ENCODE measurements around the gene NOXA1. TPM values are rescaled to one million over a fixed set of nuclear protein-coding genes. Genes with fewer than 3 reads are reported as not detected.
"Not testable (repeated sequence)": the region's sequence is repeated elsewhere in the genome, so short reads cannot be mapped to it uniquely, and the experiment has no call there.

NOXA1 gene
- total RNA-seq, 1 donor from 2014 or later, result 0.49 TPM

GRCh38 chr9:137462396-137462985 lies 39.3 kb downstream of the NOXA1 start:
- H3K27ac Mint-ChIP-seq, result no peak overlapping the region
- intact Hi-C loops (cut with micrococcal nuclease), result no loop called here
- peak overlapping the region; percentile 30 for H3K4me3 Mint-ChIP-seq
- H3K9me3 Mint-ChIP-seq, result no peaks in the 10 kb centered on the region
- no peaks in the 10 kb centered on the region for H3K4me1 Mint-ChIP-seq (ENCODE audit: low read depth)
- no peak for DNase-seq (ENCODE audit: low spot score)
- H3K27me3 Mint-ChIP-seq (ENCODE audit: insufficient read depth), result no peaks in the 10 kb centered on the region
- H3K36me3 Mint-ChIP-seq (ENCODE audit: low read depth), result no peaks in the 10 kb centered on the region

GRCh38 chr9:137462986-137463930 lies 40.1 kb downstream of the NOXA1 start:
- Mint-ChIP-seq H3K4me3 (peak overlapping the region; percentile 30), H3K4me1 (ENCODE audit: low read depth) (no peaks in the 10 kb centered on the region), H3K27ac (no peak overlapping the region), H3K9me3 (no peaks in the 10 kb centered on the region), H3K36me3 (ENCODE audit: low read depth) (no peaks in the 10 kb centered on the region), H3K27me3 (ENCODE audit: insufficient read depth) (no peaks in the 10 kb centered on the region)
- intact Hi-C loops (cut with micrococcal nuclease), result no loop called here
- no peak for DNase-seq (ENCODE audit: low spot score)

GRCh38 chr9:137463931-137464290 lies 40.7 kb downstream of the NOXA1 start:
- H3K36me3 Mint-ChIP-seq (ENCODE audit: low read depth), result no peaks in the 10 kb centered on the region

GRCh38 chr9:137464291-137464999 lies 41.3 kb downstream of the NOXA1 start:
- Mint-ChIP-seq H3K27me3 (ENCODE audit: insufficient read depth) (no peaks in the 10 kb centered on the region), H3K36me3 (ENCODE audit: low read depth) (no peaks in the 10 kb centered on the region), H3K27ac (no peak overlapping the region), H3K9me3 (no peaks in the 10 kb centered on the region), H3K4me3 (no peak overlapping the region), H3K4me1 (ENCODE audit: low read depth) (no peaks in the 10 kb centered on the region)
- intact Hi-C loops (cut with micrococcal nuclease), result no loop called here
- no peak for DNase-seq (ENCODE audit: low spot score)

More at GRCh38 chr9:137463931-137464290, 40.7 kb downstream of the NOXA1 start:
- H3K4me1 Mint-ChIP-seq (ENCODE audit: low read depth), result no peaks in the 10 kb centered on the region
- no peak overlapping the region for H3K4me3 Mint-ChIP-seq
- no peak overlapping the region for H3K27ac Mint-ChIP-seq
- no peaks in the 10 kb centered on the region for H3K27me3 Mint-ChIP-seq (ENCODE audit: insufficient read depth)
- DNase-seq (ENCODE audit: low spot score), result no peak
- intact Hi-C loops (cut with micrococcal nuclease), result no loop called here
- H3K9me3 Mint-ChIP-seq, result no peaks in the 10 kb centered on the region

- no peak for DNase-seq (ENCODE audit: low spot score)
- Mint-ChIP-seq H3K4me1 (ENCODE audit: low read depth) (no peaks in the 10 kb centered on the region), H3K9me3 (no peaks in the 10 kb centered on the region), H3K4me3 (no peak overlapping the region), H3K27me3 (ENCODE audit: insufficient read depth) (peaks cover 2% of the 10 kb centered on the region), H3K36me3 (ENCODE audit: low read depth) (no peaks in the 10 kb centered on the region), H3K27ac (no peak overlapping the region)
- intact Hi-C loops (cut with micrococcal nuclease), result no loop called here
Observed at GRCh38 chr9:137465000-137465719, 42.0 kb downstream of the NOXA1 start.

- no peak for DNase-seq (ENCODE audit: low spot score)
- Mint-ChIP-seq H3K4me3 (no peak overlapping the region), H3K4me1 (ENCODE audit: low read depth) (peaks cover 5% of the 10 kb centered on the region), H3K27me3 (ENCODE audit: insufficient read depth) (peaks cover 6% of the 10 kb centered on the region), H3K36me3 (ENCODE audit: low read depth) (no peaks in the 10 kb centered on the region), H3K9me3 (no peaks in the 10 kb centered on the region), H3K27ac (peak overlapping the region; percentile 55)
- intact Hi-C loops (cut with micrococcal nuclease), result no loop called here
Observed at GRCh38 chr9:137465720-137466388, 42.7 kb downstream of the NOXA1 start.

- peak overlapping the region; percentile 55 for H3K27ac Mint-ChIP-seq
- DNase-seq (ENCODE audit: low spot score); H3K4me3 Mint-ChIP-seq; H3K36me3 Mint-ChIP-seq (ENCODE audit: low read depth); H3K4me1 Mint-ChIP-seq (ENCODE audit: low read depth); H3K9me3 Mint-ChIP-seq; intact Hi-C loops (cut with micrococcal nuclease); H3K27me3 Mint-ChIP-seq (ENCODE audit: insufficient read depth): not testable (repeated sequence)
Observed at GRCh38 chr9:137466389-137467085, 43.3 kb downstream of the NOXA1 start.

GRCh38 chr9:137467161-137467581 lies 44.0 kb downstream of the NOXA1 start:
- H3K4me3 Mint-ChIP-seq, result no peak overlapping the region
- intact Hi-C loops (cut with micrococcal nuclease), result no loop called here
- H3K27ac Mint-ChIP-seq, result no peak overlapping the region
- no peaks in the 10 kb centered on the region for H3K36me3 Mint-ChIP-seq (ENCODE audit: low read depth)
- peaks cover 7% of the 10 kb centered on the region for H3K27me3 Mint-ChIP-seq (ENCODE audit: insufficient read depth)
- H3K9me3 Mint-ChIP-seq, result no peaks in the 10 kb centered on the region
- no peak for DNase-seq (ENCODE audit: low spot score)
- H3K4me1 Mint-ChIP-seq (ENCODE audit: low read depth), result peaks cover 7% of the 10 kb centered on the region

GRCh38 chr9:137467896-137468295 lies 44.7 kb downstream of the NOXA1 start:
- intact Hi-C loops (cut with micrococcal nuclease), result no loop called here
- Mint-ChIP-seq H3K27ac (no peak overlapping the region), H3K27me3 (ENCODE audit: insufficient read depth) (peaks cover 7% of the 10 kb centered on the region), H3K9me3 (peaks cover 1% of the 10 kb centered on the region), H3K4me3 (no peak overlapping the region), H3K4me1 (ENCODE audit: low read depth) (peaks cover 7% of the 10 kb centered on the region), H3K36me3 (ENCODE audit: low read depth) (no peaks in the 10 kb centered on the region)
- DNase-seq (ENCODE audit: low spot score), result no peak

GRCh38 chr9:137470785-137471184 lies 47.6 kb downstream of the NOXA1 start:
- no peak for DNase-seq (ENCODE audit: low spot score)
- H3K36me3 Mint-ChIP-seq (ENCODE audit: low read depth), result peaks cover 5% of the 10 kb centered on the region
- H3K9me3 Mint-ChIP-seq, result peaks cover 17% of the 10 kb centered on the region
- intact Hi-C loops (cut with micrococcal nuclease), result no loop called here
- peaks cover 7% of the 10 kb centered on the region for H3K4me1 Mint-ChIP-seq (ENCODE audit: low read depth)
- peaks cover 7% of the 10 kb centered on the region for H3K27me3 Mint-ChIP-seq (ENCODE audit: insufficient read depth)
- H3K27ac Mint-ChIP-seq, result no peak overlapping the region
- no peak overlapping the region for H3K4me3 Mint-ChIP-seq

GRCh38 chr9:137474271-137474670 lies 51.1 kb downstream of the NOXA1 start:
- H3K4me1 Mint-ChIP-seq (ENCODE audit: low read depth), result peaks cover 7% of the 10 kb centered on the region
- no peak overlapping the region for H3K27ac Mint-ChIP-seq
- no peak overlapping the region for H3K4me3 Mint-ChIP-seq
- H3K36me3 Mint-ChIP-seq (ENCODE audit: low read depth), result peaks cover 6% of the 10 kb centered on the region
- H3K9me3 Mint-ChIP-seq, result peaks cover 24% of the 10 kb centered on the region
- intact Hi-C loops (cut with micrococcal nuclease), result no loop called here
- peaks cover 7% of the 10 kb centered on the region for H3K27me3 Mint-ChIP-seq (ENCODE audit: insufficient read depth)
- DNase-seq (ENCODE audit: low spot score), result no peak

GRCh38 chr9:137475666-137476065 lies 52.5 kb downstream of the NOXA1 start:
- DNase-seq (ENCODE audit: low spot score), result no peak
- Mint-ChIP-seq H3K36me3 (ENCODE audit: low read depth) (peaks cover 6% of the 10 kb centered on the region), H3K9me3 (peaks cover 24% of the 10 kb centered on the region), H3K27me3 (ENCODE audit: insufficient read depth) (peaks cover 2% of the 10 kb centered on the region), H3K4me1 (ENCODE audit: low read depth) (peaks cover 4% of the 10 kb centered on the region), H3K27ac (no peak overlapping the region), H3K4me3 (no peak overlapping the region)
- intact Hi-C loops (cut with micrococcal nuclease), result no loop called here
